Stimulated activated naive CD8-positive, alpha-beta T cell treated with anti-CD3 and anti-CD28 coated beads, Interleukin-15, Interleukin-2, amounts not matched to agents 100 ng/mL and 50 ng/mL, for 24 hours (primary cell): ENCODE measurements around the gene MTTP.

Experiments used
- H3K27ac Mint-ChIP-seq: one replicate; pipeline ENCODE4 v1.8.0; 2021; ENCODE audit warnings: mild to moderate bottlenecking, mixed read lengths
- H3K27me3 Mint-ChIP-seq: one replicate; pipeline ENCODE4 v1.8.0; 2021; ENCODE audit warnings: mixed read lengths
- H3K36me3 Mint-ChIP-seq: one replicate; pipeline ENCODE4 v1.8.0; 2021; ENCODE audit warnings: low read depth, mixed read lengths
- H3K4me1 Mint-ChIP-seq: one replicate; pipeline ENCODE4 v1.8.0; 2021; ENCODE audit warnings: low read depth, mixed read lengths
- H3K4me3 Mint-ChIP-seq: one replicate; pipeline ENCODE4 v1.8.0; 2021; ENCODE audit warnings: mild to moderate bottlenecking, mixed read lengths
- H3K9me3 Mint-ChIP-seq: one replicate; pipeline ENCODE4 v1.8.0; 2021; ENCODE audit warnings: mixed read lengths

MTTP gene

GRCh38 chr4:99578714-99579113, 4.1 kb downstream of the MTTP start:
- Mint-ChIP-seq H3K27me3 (peaks cover 52% of the 10 kb centered on the region), H3K4me1 (peaks cover 3% of the 10 kb centered on the region), H3K4me3 (no peak overlapping the region), H3K9me3 (no peaks in the 10 kb centered on the region), H3K36me3 (no peaks in the 10 kb centered on the region), H3K27ac (no peak overlapping the region)

- H3K4me3 Mint-ChIP-seq, result no peak overlapping the region
- no peaks in the 10 kb centered on the region for H3K9me3 Mint-ChIP-seq
- no peaks in the 10 kb centered on the region for H3K4me1 Mint-ChIP-seq
- H3K27ac Mint-ChIP-seq, result no peak overlapping the region
- H3K27me3 Mint-ChIP-seq, result peaks cover 29% of the 10 kb centered on the region
- no peaks in the 10 kb centered on the region for H3K36me3 Mint-ChIP-seq
Observed at GRCh38 chr4:99585516-99585915, 10.9 kb downstream of the MTTP start.

- Mint-ChIP-seq H3K27me3 (peaks cover 21% of the 10 kb centered on the region), H3K9me3 (no peaks in the 10 kb centered on the region), H3K27ac (no peak overlapping the region), H3K36me3 (no peaks in the 10 kb centered on the region), H3K4me3 (no peak overlapping the region), H3K4me1 (no peaks in the 10 kb centered on the region)
Observed at GRCh38 chr4:99586322-99586721, 11.7 kb downstream of the MTTP start.

GRCh38 chr4:99586797-99587196, 12.2 kb downstream of the MTTP start:
- Mint-ChIP-seq H3K4me3 (no peak overlapping the region), H3K36me3 (no peaks in the 10 kb centered on the region), H3K27ac (no peak overlapping the region), H3K27me3 (peaks cover 17% of the 10 kb centered on the region), H3K4me1 (no peaks in the 10 kb centered on the region), H3K9me3 (no peaks in the 10 kb centered on the region)

GRCh38 chr4:99587309-99587708, 12.7 kb downstream of the MTTP start:
- Mint-ChIP-seq H3K4me3 (no peak overlapping the region), H3K9me3 (no peaks in the 10 kb centered on the region), H3K27ac (no peak overlapping the region), H3K27me3 (peaks cover 12% of the 10 kb centered on the region), H3K4me1 (no peaks in the 10 kb centered on the region), H3K36me3 (no peaks in the 10 kb centered on the region)

- Mint-ChIP-seq H3K36me3 (no peaks in the 10 kb centered on the region), H3K27ac (no peak overlapping the region), H3K4me1 (no peaks in the 10 kb centered on the region), H3K4me3 (no peak overlapping the region), H3K27me3 (peaks cover 9% of the 10 kb centered on the region), H3K9me3 (no peaks in the 10 kb centered on the region)
Observed at GRCh38 chr4:99587803-99588202, 13.2 kb downstream of the MTTP start.

GRCh38 chr4:99591757-99592156, 17.1 kb downstream of the MTTP start:
- no peak overlapping the region for H3K4me3 Mint-ChIP-seq
- no peaks in the 10 kb centered on the region for H3K9me3 Mint-ChIP-seq
- H3K27ac Mint-ChIP-seq, result no peak overlapping the region
- no peaks in the 10 kb centered on the region for H3K36me3 Mint-ChIP-seq
- no peaks in the 10 kb centered on the region for H3K4me1 Mint-ChIP-seq
- H3K27me3 Mint-ChIP-seq, result peaks cover 4% of the 10 kb centered on the region

- H3K27ac Mint-ChIP-seq, result no peak overlapping the region
- H3K9me3 Mint-ChIP-seq, result no peaks in the 10 kb centered on the region
- no peak overlapping the region for H3K4me3 Mint-ChIP-seq
- H3K27me3 Mint-ChIP-seq, result peaks cover 7% of the 10 kb centered on the region
- no peaks in the 10 kb centered on the region for H3K36me3 Mint-ChIP-seq
- H3K4me1 Mint-ChIP-seq, result no peaks in the 10 kb centered on the region
Observed at GRCh38 chr4:99593781-99594641, 19.4 kb downstream of the MTTP start.

GRCh38 chr4:99594818-99595217, 20.2 kb downstream of the MTTP start:
- Mint-ChIP-seq H3K9me3 (no peaks in the 10 kb centered on the region), H3K27ac (no peak overlapping the region), H3K27me3 (peaks cover 7% of the 10 kb centered on the region), H3K36me3 (no peaks in the 10 kb centered on the region), H3K4me3 (no peak overlapping the region), H3K4me1 (no peaks in the 10 kb centered on the region)

- Mint-ChIP-seq H3K36me3 (no peaks in the 10 kb centered on the region), H3K27ac (no peak overlapping the region), H3K27me3 (peaks cover 28% of the 10 kb centered on the region), H3K9me3 (no peaks in the 10 kb centered on the region), H3K4me1 (no peaks in the 10 kb centered on the region), H3K4me3 (no peak overlapping the region)
Observed at GRCh38 chr4:99606716-99607115, 32.1 kb downstream of the MTTP start.

GRCh38 chr4:99608417-99608816, 33.8 kb downstream of the MTTP start:
- Mint-ChIP-seq H3K27me3 (peaks cover 39% of the 10 kb centered on the region), H3K27ac (no peak overlapping the region), H3K9me3 (no peaks in the 10 kb centered on the region), H3K36me3 (no peaks in the 10 kb centered on the region), H3K4me3 (no peak overlapping the region), H3K4me1 (no peaks in the 10 kb centered on the region)

GRCh38 chr4:99610605-99611175, 36.1 kb downstream of the MTTP start:
- H3K27me3 Mint-ChIP-seq, result peaks cover 30% of the 10 kb centered on the region
- no peaks in the 10 kb centered on the region for H3K9me3 Mint-ChIP-seq
- no peak overlapping the region for H3K4me3 Mint-ChIP-seq
- H3K4me1 Mint-ChIP-seq, result no peaks in the 10 kb centered on the region
- no peak overlapping the region for H3K27ac Mint-ChIP-seq
- no peaks in the 10 kb centered on the region for H3K36me3 Mint-ChIP-seq

GRCh38 chr4:99612281-99612680, 37.7 kb downstream of the MTTP start:
- H3K9me3 Mint-ChIP-seq, result no peaks in the 10 kb centered on the region
- peaks cover 28% of the 10 kb centered on the region for H3K27me3 Mint-ChIP-seq
- H3K27ac Mint-ChIP-seq, result no peak overlapping the region
- no peak overlapping the region for H3K4me3 Mint-ChIP-seq
- H3K36me3 Mint-ChIP-seq, result no peaks in the 10 kb centered on the region
- no peaks in the 10 kb centered on the region for H3K4me1 Mint-ChIP-seq

- H3K4me1 Mint-ChIP-seq, result no peaks in the 10 kb centered on the region
- H3K27ac Mint-ChIP-seq, result no peak overlapping the region
- peaks cover 28% of the 10 kb centered on the region for H3K27me3 Mint-ChIP-seq
- no peak overlapping the region for H3K4me3 Mint-ChIP-seq
- no peaks in the 10 kb centered on the region for H3K9me3 Mint-ChIP-seq
- no peaks in the 10 kb centered on the region for H3K36me3 Mint-ChIP-seq
Observed at GRCh38 chr4:99612704-99613103, 38.1 kb downstream of the MTTP start.

- peaks cover 22% of the 10 kb centered on the region for H3K27me3 Mint-ChIP-seq
- no peaks in the 10 kb centered on the region for H3K36me3 Mint-ChIP-seq
- no peaks in the 10 kb centered on the region for H3K9me3 Mint-ChIP-seq
- H3K4me3 Mint-ChIP-seq, result no peak overlapping the region
- no peaks in the 10 kb centered on the region for H3K4me1 Mint-ChIP-seq
- H3K27ac Mint-ChIP-seq, result no peak overlapping the region
Observed at GRCh38 chr4:99614491-99614890, 39.9 kb downstream of the MTTP start.
